MM.1S (cell line): ENCODE results near the gene BIRC3.

ENCODE experiments used
- DNase-seq: peaks from one replicate; pipeline ENCODE4 v3.0.0-alpha.2; 2015
- H2AFZ ChIP-seq: fragments of 300-600 bp; sonication (generic); 2 replicates; pipeline ENCODE4 v1.6.0; 2016; ENCODE audit warnings: antibody characterized with exemption, low read length
- H3F3A ChIP-seq: fragments of 300-600 bp; sonication (generic); 2 replicates; pipeline ENCODE4 v1.6.1; 2016; ENCODE audit warnings: mild to moderate bottlenecking, antibody characterized with exemption, low read length, moderate library complexity, mixed read lengths; ENCODE audit not compliant: insufficient read depth
- H3K27ac ChIP-seq: fragments of 300-600 bp; sonication (generic); 2 replicates; pipeline ENCODE4 v1.5.1; 2016; ENCODE audit warnings: mild to moderate bottlenecking, low read length
- H3K27me3 ChIP-seq: fragments of 300-600 bp; sonication (generic); replicated peaks from 2 replicates; pipeline ENCODE4 v1.6.0; 2016; ENCODE audit warnings: low read length; ENCODE audit not compliant: insufficient read depth
- H3K36me3 ChIP-seq: fragments of 300-600 bp; sonication (generic); replicated peaks from 2 replicates; pipeline ENCODE4 v1.6.1; 2016; ENCODE audit warnings: mild to moderate bottlenecking, low read length, mixed read lengths; ENCODE audit not compliant: insufficient read depth
- H3K4me1 ChIP-seq: fragments of 300-600 bp; sonication (generic); 2 replicates; pipeline ENCODE4 v1.6.1; 2016; ENCODE audit warnings: low read length, mixed read lengths
- H3K4me2 ChIP-seq: fragments of 300-600 bp; sonication (generic); 2 replicates; pipeline ENCODE4 v1.6.0; 2016; ENCODE audit warnings: low read depth, low read length
- H3K4me3 ChIP-seq: fragments of 300-600 bp; sonication (generic); 2 replicates; pipeline ENCODE4 v1.5.1; 2016; ENCODE audit warnings: low read length, mixed read lengths
- H3K79me2 ChIP-seq: fragments of 300-600 bp; sonication (generic); 2 replicates; pipeline ENCODE4 v1.6.1; 2016; ENCODE audit warnings: mixed run types, low read length, mixed read lengths
- H3K9ac ChIP-seq: fragments of 300-600 bp; sonication (generic); 2 replicates; pipeline ENCODE4 v1.6.1; 2016; ENCODE audit warnings: low read length, mixed read lengths
- H3K9me2 ChIP-seq: fragments of 300-600 bp; sonication (generic); replicated peaks from 2 replicates; pipeline ENCODE4 v1.6.1; 2016; ENCODE audit warnings: mild to moderate bottlenecking, low read length, mixed read lengths; ENCODE audit not compliant: insufficient read depth
- H3K9me3 ChIP-seq: fragments of 300-600 bp; sonication (generic); replicated peaks from 2 replicates; pipeline ENCODE4 v1.6.1; 2016; ENCODE audit warnings: mild to moderate bottlenecking, low read length, mixed read lengths; ENCODE audit not compliant: insufficient read depth
- H4K20me1 ChIP-seq: fragments of 300-600 bp; sonication (generic); 2 replicates; pipeline ENCODE4 v1.6.1; 2016; ENCODE audit warnings: mild to moderate bottlenecking, low read length, moderate library complexity, mixed read lengths; ENCODE audit not compliant: insufficient read depth
- CTCF ChIP-seq: fragments of 300-600 bp; sonication (generic); IDR thresholded peaks from 2 replicates; pipeline ENCODE4 v1.5.1; 2016; ENCODE audit warnings: antibody characterized with exemption, low read length, mixed read lengths
- EZH2 ChIP-seq: fragments of 300-600 bp; sonication (generic); optimal IDR thresholded peaks from 2 replicates; pipeline ENCODE3; 2017; ENCODE audit warnings: low read depth, mild to moderate bottlenecking, antibody characterized with exemption, low read length, mixed read lengths
- EZH2phosphoT487 ChIP-seq: fragments of 300-600 bp; sonication (generic); IDR thresholded peaks from 2 replicates; pipeline ENCODE4 v1.6.1; 2018; ENCODE audit warnings: antibody characterized with exemption, low read length

The BIRC3 gene

DNA sequence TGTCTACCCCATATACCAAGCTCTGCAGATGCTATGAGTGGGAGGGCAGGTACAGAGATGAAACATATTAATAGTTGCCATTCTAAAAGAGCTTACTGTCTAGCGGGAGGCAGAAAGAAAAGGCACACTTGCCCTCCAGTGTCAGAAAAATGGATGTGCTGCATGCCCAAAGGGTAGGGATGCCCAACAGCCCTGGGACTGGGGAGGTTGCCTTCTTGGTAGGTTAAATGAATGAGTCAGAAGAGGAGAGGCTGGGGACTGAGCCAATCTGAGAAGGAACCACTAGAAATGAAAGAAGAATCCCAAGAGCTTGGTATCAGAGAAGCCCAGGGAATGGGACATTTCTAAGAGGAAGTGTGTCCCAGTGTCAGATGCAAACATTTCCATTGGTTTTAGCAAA, 1.2 kb downstream of the BIRC3 start:
- H3K9me3 ChIP-seq: no peaks in the 10 kb centered on the region
- H4K20me1 ChIP-seq: no peaks in the 10 kb centered on the region
- peak overlapping the region; percentile 94 for H3K4me2 ChIP-seq
- TF ChIP-seq CTCF (peak; percentile 36), EZH2phosphoT487 (no peak)
- no peaks in the 10 kb centered on the region for H3K27me3 ChIP-seq
- peak overlapping the region; percentile 95 for H3K27ac ChIP-seq
- no peak overlapping the region for H2AFZ ChIP-seq
- peaks cover 28% of the 10 kb centered on the region for H3F3A ChIP-seq
- H3K4me3 ChIP-seq: peak overlapping the region; percentile 78
- H3K9me2 ChIP-seq: no peaks in the 10 kb centered on the region
- H3K36me3 ChIP-seq: no peaks in the 10 kb centered on the region; the same call in 1 of the 2 replicates
- H3K9ac ChIP-seq: peak overlapping the region; percentile 92
- peak; percentile 61 for DNase-seq
- peaks cover 56% of the 10 kb centered on the region for H3K4me1 ChIP-seq
- H3K79me2 ChIP-seq: peaks cover 58% of the 10 kb centered on the region

DNA sequence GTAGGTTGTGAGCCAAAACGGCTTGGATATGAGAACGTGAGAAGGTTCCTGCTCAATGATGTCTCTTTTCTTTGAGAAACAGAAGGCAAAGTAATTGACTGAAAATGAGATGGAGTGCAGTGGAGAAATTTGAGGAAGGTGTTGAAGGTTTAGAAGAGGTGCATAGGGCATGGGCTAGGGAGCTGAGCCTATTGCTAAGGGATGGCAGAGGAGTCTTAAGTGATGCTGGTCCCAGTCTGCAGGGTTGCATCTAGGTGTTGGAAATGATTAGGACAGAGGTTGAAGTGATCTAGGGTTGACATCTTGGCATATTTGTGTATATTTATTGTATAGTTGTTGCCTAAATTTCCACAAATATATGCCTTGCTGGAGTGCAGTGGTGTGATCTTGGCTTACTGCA, 2.3 kb downstream of the BIRC3 start:
- H3K9me2 ChIP-seq: no peaks in the 10 kb centered on the region
- peaks cover 28% of the 10 kb centered on the region for H3F3A ChIP-seq
- H3K27me3 ChIP-seq: no peaks in the 10 kb centered on the region
- TF ChIP-seq CTCF (no peak), EZH2 (no peak), EZH2phosphoT487 (no peak)
- peak overlapping the region; percentile 53; the same call in 1 of the 2 replicates for H3K9ac ChIP-seq
- peak overlapping the region; percentile 47; the same call in 1 of the 2 replicates for H3K27ac ChIP-seq
- H3K4me2 ChIP-seq: peak overlapping the region; percentile 90
- H3K79me2 ChIP-seq: peaks cover 68% of the 10 kb centered on the region
- H3K4me3 ChIP-seq: peak overlapping the region; percentile 57
- no peak for DNase-seq
- H3K4me1 ChIP-seq: peaks cover 54% of the 10 kb centered on the region
- H3K9me3 ChIP-seq: no peaks in the 10 kb centered on the region
- H4K20me1 ChIP-seq: no peaks in the 10 kb centered on the region
- no peaks in the 10 kb centered on the region; the same call in 1 of the 2 replicates for H3K36me3 ChIP-seq
- no peak overlapping the region for H2AFZ ChIP-seq

GRCh38 chr11:102320188-102320587, 2.9 kb downstream of the BIRC3 start:
- H2AFZ ChIP-seq: no peak overlapping the region
- no peaks in the 10 kb centered on the region for H3K27me3 ChIP-seq
- no peaks in the 10 kb centered on the region for H3K9me2 ChIP-seq
- DNase-seq: no peak
- peak overlapping the region; percentile 47; the same call in 1 of the 2 replicates for H3K27ac ChIP-seq
- peaks cover 48% of the 10 kb centered on the region for H3K4me1 ChIP-seq
- H3K9ac ChIP-seq: peak overlapping the region; percentile 53; the same call in 1 of the 2 replicates
- TF ChIP-seq CTCF: no peak
- no peaks in the 10 kb centered on the region for H4K20me1 ChIP-seq
- peaks cover 74% of the 10 kb centered on the region for H3K79me2 ChIP-seq
- H3K4me3 ChIP-seq: peak overlapping the region; percentile 57
- H3F3A ChIP-seq: peaks cover 28% of the 10 kb centered on the region
- peaks cover 2% of the 10 kb centered on the region; the same call in 1 of the 2 replicates for H3K36me3 ChIP-seq
- H3K4me2 ChIP-seq: peak overlapping the region; percentile 90
- H3K9me3 ChIP-seq: no peaks in the 10 kb centered on the region
